HepG2 (cell line): ENCODE results near the gene MBTD1.

Experiments used
- CTCF ChIP-seq: sonication (generic); formaldehyde crosslinking; IDR thresholded peaks from 2 replicates; pipeline ENCODE4 v1.5.0; 2020; ENCODE audit warnings: mild to moderate bottlenecking, missing genetic modification reagents, moderate library complexity
- GABPB1 ChIP-seq: IDR thresholded peaks from 2 replicates; pipeline ENCODE4 v1.6.1; 2016; ENCODE audit warnings: mild to moderate bottlenecking, missing genetic modification reagents, moderate library complexity, missing compliant biosample characterization
- HNRNPL ChIP-seq: fragments of 200-400 bp; formaldehyde crosslinking; IDR thresholded peaks from 2 replicates; pipeline ENCODE4 v1.6.1; 2017; ENCODE audit warnings: mild to moderate bottlenecking, low read depth, low read length
- MAZ ChIP-seq, 2 experiments: sonication (generic) in 1 of 2; formaldehyde crosslinking in 1 of 2; IDR thresholded peaks; 2 replicates each; pipeline versions ENCODE4 v1.5.0 to v1.6.1; 2012 to 2020; ENCODE audit warnings: low read depth in 2 of 2, mild to moderate bottlenecking in 2 of 2, borderline replicate concordance in 1 of 2, improper control_type of control experiment in 1 of 2, low read length in 1 of 2, missing genetic modification reagents in 1 of 2, moderate library complexity in 1 of 2
- PATZ1 ChIP-seq: sonication (generic); formaldehyde crosslinking; IDR thresholded peaks from 2 replicates; pipeline ENCODE4 v1.4.0; 2020; ENCODE audit warnings: missing genetic modification reagents
- RFXANK ChIP-seq: IDR thresholded peaks from 2 replicates; pipeline ENCODE4 v1.6.1; 2016
- SMARCC2 ChIP-seq: fragments of 450-650 bp; IDR thresholded peaks from 2 replicates; pipeline ENCODE4 v1.6.1; 2017; ENCODE audit warnings: antibody characterized with exemption, mild to moderate bottlenecking
- SNAI1 ChIP-seq: sonication (generic); formaldehyde crosslinking; IDR thresholded peaks from 2 replicates; pipeline ENCODE4 v1.5.0; 2020; ENCODE audit warnings: mild to moderate bottlenecking, missing genetic modification reagents, borderline replicate concordance
- SOX5 ChIP-seq: IDR thresholded peaks from 2 replicates; pipeline ENCODE4 v1.6.1; 2016; ENCODE audit warnings: borderline replicate concordance
- ZNF17 ChIP-seq: sonication (generic); formaldehyde crosslinking; IDR thresholded peaks from 2 replicates; pipeline ENCODE4 v1.5.0; 2020; ENCODE audit warnings: mild to moderate bottlenecking, missing genetic modification reagents

GRCh38 chr17:51272812-51273211 is 13.0 kb upstream of the MBTD1 start:
- no peak for TF ChIP-seq CTCF (CRISPR knock-in tag)
- TF ChIP-seq GABPB1: no peak
- TF ChIP-seq HNRNPL: no peak
- no peak for TF ChIP-seq PATZ1 (CRISPR knock-in tag)
- TF ChIP-seq SNAI1 (CRISPR knock-in tag): no peak
- TF ChIP-seq SOX5 (CRISPR knock-in tag): no peak
- no peak for TF ChIP-seq RFXANK (CRISPR knock-in tag)
- no peak for TF ChIP-seq MAZ (IDR thresholded peaks at IDR 0.05; ENCODE audit: borderline replicate concordance, low read depth, low read length)
- TF ChIP-seq MAZ (CRISPR knock-in tag; IDR thresholded peaks at IDR 0.05; ENCODE audit: low read depth): no peak
- TF ChIP-seq SMARCC2: no peak
- TF ChIP-seq ZNF17 (CRISPR knock-in tag): no peak
